Measurements from ENCODE around the gene MORC2. TPM values are rescaled to one million over a fixed set of nuclear protein-coding genes. Genes with fewer than 3 reads are reported as not detected.

The MORC2 gene
- total RNA-seq, 1 experiment from 2014 or later, result 38.8 TPM

DNA sequence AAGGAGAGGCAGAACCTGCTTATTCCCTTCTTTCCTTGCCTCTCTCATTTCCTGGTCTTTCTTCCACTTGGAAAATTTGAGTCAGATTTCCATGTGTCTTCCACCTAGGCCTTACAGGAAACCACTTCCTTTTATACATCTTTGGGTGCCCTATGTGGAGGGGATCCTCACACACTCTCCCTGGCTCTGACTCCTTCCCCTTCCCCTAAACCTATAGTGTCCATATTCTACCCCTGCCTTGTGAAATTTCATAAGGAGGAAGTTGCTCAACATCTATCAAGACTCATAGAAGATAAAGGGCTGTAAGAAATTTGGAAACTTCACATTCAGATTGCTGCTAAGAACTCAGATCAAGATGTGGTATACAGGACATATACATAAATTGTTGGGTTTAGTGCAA is 20.9 kb upstream of the MORC2 start:
- no peaks in the 10 kb centered on the region for H3K9me3 Mint-ChIP-seq (ENCODE audit: low read depth, unreplicated experiment)
- H3K4me3 Mint-ChIP-seq (ENCODE audit: low read depth, unreplicated experiment), result no peak overlapping the region
- CTCF ChIA-PET, result no interaction called here
- no peaks in the 10 kb centered on the region for H3K36me3 Mint-ChIP-seq (ENCODE audit: insufficient read depth, unreplicated experiment)
- intact Hi-C loops (cut with micrococcal nuclease; ENCODE audit: unreplicated experiment), result no loop called here
- TF ChIP-seq, protein P1, sequence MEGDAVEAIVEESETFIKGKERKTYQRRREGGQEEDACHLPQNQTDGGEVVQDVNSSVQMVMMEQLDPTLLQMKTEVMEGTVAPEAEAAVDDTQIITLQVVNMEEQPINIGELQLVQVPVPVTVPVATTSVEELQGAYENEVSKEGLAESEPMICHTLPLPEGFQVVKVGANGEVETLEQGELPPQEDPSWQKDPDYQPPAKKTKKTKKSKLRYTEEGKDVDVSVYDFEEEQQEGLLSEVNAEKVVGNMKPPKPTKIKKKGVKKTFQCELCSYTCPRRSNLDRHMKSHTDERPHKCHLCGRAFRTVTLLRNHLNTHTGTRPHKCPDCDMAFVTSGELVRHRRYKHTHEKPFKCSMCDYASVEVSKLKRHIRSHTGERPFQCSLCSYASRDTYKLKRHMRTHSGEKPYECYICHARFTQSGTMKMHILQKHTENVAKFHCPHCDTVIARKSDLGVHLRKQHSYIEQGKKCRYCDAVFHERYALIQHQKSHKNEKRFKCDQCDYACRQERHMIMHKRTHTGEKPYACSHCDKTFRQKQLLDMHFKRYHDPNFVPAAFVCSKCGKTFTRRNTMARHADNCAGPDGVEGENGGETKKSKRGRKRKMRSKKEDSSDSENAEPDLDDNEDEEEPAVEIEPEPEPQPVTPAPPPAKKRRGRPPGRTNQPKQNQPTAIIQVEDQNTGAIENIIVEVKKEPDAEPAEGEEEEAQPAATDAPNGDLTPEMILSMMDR (IDR thresholded peaks at IDR 0.05; ENCODE audit: unreplicated experiment), result no peak
- H3K27me3 Mint-ChIP-seq (ENCODE audit: unreplicated experiment), result no peaks in the 10 kb centered on the region
- no peaks in the 10 kb centered on the region for H3K4me1 Mint-ChIP-seq (ENCODE audit: low read depth, unreplicated experiment)
- no TSS peak for BruUV-seq (replicated peaks)
- DNase-seq, result no peak
- no peak overlapping the region for H3K27ac Mint-ChIP-seq (ENCODE audit: unreplicated experiment)

DNA sequence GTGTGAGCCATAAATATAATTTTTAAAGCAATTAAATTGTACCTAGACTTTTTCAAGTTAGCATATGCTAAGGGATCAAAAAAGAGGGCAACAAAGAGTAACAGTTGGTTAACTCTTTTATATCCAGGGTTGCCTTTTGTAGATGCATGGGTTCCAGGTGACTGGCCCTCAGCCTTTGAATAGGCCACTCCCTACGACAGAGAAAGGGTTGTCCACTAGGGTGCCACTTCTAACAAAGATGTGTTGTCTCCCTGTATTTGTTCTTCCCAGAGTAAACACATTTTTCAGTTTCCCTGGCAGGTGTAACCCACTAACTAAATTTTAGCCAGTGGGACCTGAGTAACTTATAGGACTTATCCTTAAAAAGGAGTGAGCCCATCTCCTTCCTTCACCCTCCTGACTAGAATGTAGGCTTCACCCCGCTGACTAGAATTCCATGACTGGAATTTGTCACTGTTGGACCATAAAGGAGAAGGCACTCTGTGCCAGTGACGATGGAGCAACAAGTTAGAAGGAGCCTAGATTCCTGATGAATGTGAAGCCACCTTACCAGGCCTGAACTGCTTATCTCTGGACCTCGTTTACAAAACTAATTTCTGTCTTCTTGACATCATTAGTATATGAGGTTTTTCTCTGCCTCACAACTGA is 17.1 kb upstream of the MORC2 start:
- no peaks in the 10 kb centered on the region for H3K27me3 Mint-ChIP-seq (ENCODE audit: unreplicated experiment)
- no peaks in the 10 kb centered on the region for H3K36me3 Mint-ChIP-seq (ENCODE audit: insufficient read depth, unreplicated experiment)
- H3K4me3 Mint-ChIP-seq (ENCODE audit: low read depth, unreplicated experiment), result no peak overlapping the region
- BruUV-seq (replicated peaks), result no TSS peak
- H3K27ac Mint-ChIP-seq (ENCODE audit: unreplicated experiment), result no peak overlapping the region
- TF ChIP-seq, protein P1 (IDR thresholded peaks at IDR 0.05; ENCODE audit: unreplicated experiment), result no peak
- H3K4me1 Mint-ChIP-seq (ENCODE audit: low read depth, unreplicated experiment), result no peaks in the 10 kb centered on the region
- DNase-seq, result no peak
- no peaks in the 10 kb centered on the region for H3K9me3 Mint-ChIP-seq (ENCODE audit: low read depth, unreplicated experiment)
- CTCF ChIA-PET, result no interaction called here
- intact Hi-C loops (cut with micrococcal nuclease; ENCODE audit: unreplicated experiment), result no loop called here

DNA sequence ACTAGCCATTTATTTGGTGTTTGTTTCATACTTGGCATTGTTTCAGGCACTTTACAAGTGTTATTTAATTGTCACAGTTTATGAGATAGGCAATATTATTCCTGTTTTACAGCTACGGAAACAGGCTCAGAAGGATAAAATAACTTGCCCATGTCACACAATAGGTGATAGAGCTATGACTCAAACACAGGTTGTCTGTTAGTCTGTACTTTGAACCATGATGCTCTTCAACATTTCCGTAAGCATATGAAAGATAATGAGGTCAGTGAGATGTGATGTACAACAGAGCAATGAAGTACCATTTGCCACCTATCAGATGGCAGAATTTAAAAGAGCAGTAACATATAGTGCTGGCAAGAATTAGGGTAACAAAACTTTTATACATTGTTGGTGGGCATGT is 15.7 kb upstream of the MORC2 start:
- CTCF ChIA-PET, result interaction anchor here (0.6 kb wide), 1 partner anchor 738 kb away, joined by 3 read pairs; no protein-coding TSS in a partner anchor
- DNase-seq, result no peak
- TF ChIP-seq, protein P1 (IDR thresholded peaks at IDR 0.05; ENCODE audit: unreplicated experiment), result no peak
- no peaks in the 10 kb centered on the region for H3K4me1 Mint-ChIP-seq (ENCODE audit: low read depth, unreplicated experiment)
- H3K4me3 Mint-ChIP-seq (ENCODE audit: low read depth, unreplicated experiment), result no peak overlapping the region
- intact Hi-C loops (cut with micrococcal nuclease; ENCODE audit: unreplicated experiment), result no loop called here
- no TSS peak for BruUV-seq (replicated peaks)
- peaks cover 2% of the 10 kb centered on the region for H3K9me3 Mint-ChIP-seq (ENCODE audit: low read depth, unreplicated experiment)
- H3K27ac Mint-ChIP-seq (ENCODE audit: unreplicated experiment), result no peak overlapping the region
- H3K27me3 Mint-ChIP-seq (ENCODE audit: unreplicated experiment), result no peaks in the 10 kb centered on the region
- H3K36me3 Mint-ChIP-seq (ENCODE audit: insufficient read depth, unreplicated experiment), result no peaks in the 10 kb centered on the region

DNA sequence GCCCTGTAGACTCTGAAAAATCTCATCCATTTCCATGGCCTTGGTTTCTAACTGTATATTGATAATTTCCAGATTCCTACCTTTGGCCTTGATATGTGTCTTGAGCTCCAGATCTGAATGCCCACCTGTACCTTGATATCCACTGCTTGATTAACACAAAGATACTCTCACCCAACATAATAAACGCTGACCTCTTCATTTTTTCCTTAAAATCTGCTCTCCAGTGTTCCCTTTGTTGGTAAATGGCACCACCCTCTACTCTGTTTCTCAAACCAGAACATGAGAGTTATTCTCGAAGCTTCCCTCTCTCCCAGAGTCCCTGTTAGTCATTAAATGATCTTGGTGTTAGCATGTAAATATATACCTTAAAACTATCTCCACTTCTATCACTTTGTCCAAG is 13.9 kb upstream of the MORC2 start:
- intact Hi-C loops (cut with micrococcal nuclease; ENCODE audit: unreplicated experiment), result no loop called here
- Mint-ChIP-seq H3K27me3 (ENCODE audit: unreplicated experiment) (no peaks in the 10 kb centered on the region), H3K4me3 (ENCODE audit: low read depth, unreplicated experiment) (no peak overlapping the region), H3K4me1 (ENCODE audit: low read depth, unreplicated experiment) (no peaks in the 10 kb centered on the region), H3K9me3 (ENCODE audit: low read depth, unreplicated experiment) (peaks cover 2% of the 10 kb centered on the region), H3K36me3 (ENCODE audit: insufficient read depth, unreplicated experiment) (peaks cover 8% of the 10 kb centered on the region), H3K27ac (ENCODE audit: unreplicated experiment) (no peak overlapping the region)
- CTCF ChIA-PET, result interaction anchor here (0.6 kb wide), 1 partner anchor 345 kb away, joined by 5 read pairs; no protein-coding TSS in a partner anchor
- DNase-seq, result no peak
- BruUV-seq (replicated peaks), result no TSS peak
- TF ChIP-seq, protein P1 (IDR thresholded peaks at IDR 0.05; ENCODE audit: unreplicated experiment), result no peak

Data from Calu3 (cell line).